Measurements from ENCODE around the gene PLSCR5. TPM values are rescaled to one million over a fixed set of nuclear protein-coding genes. Genes with fewer than 3 reads are reported as not detected.

Gene PLSCR5
- total and polyA plus RNA-seq, 10 of the 15 experiments (the other 5 are each of a cell fraction or from before 2014, with no cell fraction given): 0.06 TPM; not detected in 9

GRCh38 chr3:146544002-146544928, 60.9 kb downstream of the PLSCR5 start, which contains the start of gene PLSCR1:
PLSCR1 (minus strand) TSS chr3:146544607; CDS start chr3:146536552, 8,055 bp downstream.
- FAIRE-seq (no peak), ATAC-seq (peak; percentile 85), DNase-seq (ENCODE audit: low read depth, low spot score) (peak; percentile 65)
- peak within 1 kb of the TSS; percentile 87 for H3K9ac ChIP-seq (ENCODE audit: control insufficient read depth, insufficient read depth, low read length)
- no TSS peak for BruUV-seq (replicated peaks)
- peak within 1 kb of the TSS; percentile 85 for H2AFZ ChIP-seq (ENCODE audit: control insufficient read depth, low read depth, low read length)
- H3K27ac ChIP-seq (ENCODE audit: control insufficient read depth, insufficient read depth): peak within 1 kb of the TSS; percentile 69
- intact Hi-C loops (cut with micrococcal nuclease; ENCODE audit: unreplicated experiment): loop anchor here (2.0 to 5.0 kb wide), 2 partner anchors 41 to 77 kb away; partner anchors contain the start of gene PLSCR2
- peaks cover 47% of the 10 kb centered on the region for H3K79me2 ChIP-seq (ENCODE audit: control insufficient read depth, insufficient read depth, low read length)
- no peaks in the 10 kb centered on the region for H3K9me3 ChIP-seq (replicated peaks; ENCODE audit: control insufficient read depth, insufficient read depth, low read length)
- no peaks in the 10 kb centered on the region; the same call in 1 of the 2 replicates for H3K4me1 ChIP-seq (ENCODE audit: control insufficient read depth, insufficient read depth, low read length)
- ChIA-PET SMC1A (ENCODE audit: uncharacterized antibody, unreplicated experiment) (interaction anchor here (0.9 to 2.9 kb wide), 9 partner anchors 10 to 75 kb away, joined by 3 to 9 read pairs (median 4); partner anchors contain the start of gene PLSCR2), POLR2A (interaction anchor here (0.6 to 1.2 kb wide), 3 partner anchors 9 to 1349 kb away, joined by 3 to 6 read pairs (median 3); no protein-coding TSS in a partner anchor), CTCF (interaction anchor here (0.9 to 1.6 kb wide), 5 partner anchors 9 to 48 kb away, joined by 3 to 5 read pairs (median 3); no protein-coding TSS in a partner anchor), RAD21 (ENCODE audit: unreplicated experiment) (interaction anchor here (0.8 to 2.1 kb wide), 3 partner anchors 9 to 41 kb away, joined by 3 to 6 read pairs (median 3); no protein-coding TSS in a partner anchor)
- no peaks in the 10 kb centered on the region for H4K20me1 ChIP-seq (ENCODE audit: control insufficient read depth, insufficient read depth)
- 1% methylated on average over 51 of the region's 51 CpGs for WGBS (ENCODE audit: insufficient coverage, insufficient replicate concordance, low lambda C conversion rate, missing lambda C conversion rate)
- H3K4me3 ChIP-seq: peak within 1 kb of the TSS; percentile 89
- no peaks in the 10 kb centered on the region for H3K27me3 ChIP-seq (replicated peaks in 1 of 2; ENCODE audit: control insufficient read depth in 2 of 2, insufficient read depth in 2 of 2, low read length in 1 of 2)
- peak within 1 kb of the TSS; percentile 88 for H3K4me2 ChIP-seq (ENCODE audit: control insufficient read depth, insufficient read depth)
- in situ Hi-C loops (cut with MboI): no loop called here
- no peaks in the 10 kb centered on the region for H3K36me3 ChIP-seq (ENCODE audit: control insufficient read depth in 2 of 2, insufficient read depth in 2 of 2, low read length in 1 of 2)
- TF ChIP-seq ASH2L (IDR thresholded peaks at IDR 0.05; ENCODE audit: borderline replicate concordance, low read depth) (peak; percentile 26; the same call in 1 of the 2 replicates), E2F4 (IDR thresholded peaks at IDR 0.05; ENCODE audit: low read depth, low read length) (peak; percentile 40; the same call in 1 of the 2 replicates), BMI1 (IDR thresholded peaks at IDR 0.05; ENCODE audit: borderline replicate concordance) (no peak), CBFB (IDR thresholded peaks at IDR 0.05; ENCODE audit: low read depth) (0 out of 2 replicates have a peak, but pooled peaks have one; percentile 19), NFYA (IDR thresholded peaks at IDR 0.05; ENCODE audit: borderline replicate concordance, low read depth, low read length) (no peak), ZBTB11 (CRISPR knock-in tag; IDR thresholded peaks at IDR 0.05) (no peak), KLF5 (IDR thresholded peaks at IDR 0.05; ENCODE audit: partially characterized antibody) (no peak), POU2F2 (IDR thresholded peaks at IDR 0.05; ENCODE audit: borderline replicate concordance, low read depth, low read length) (no peak), FOXK2 (IDR thresholded peaks at IDR 0.05) (no peak), IKZF2 (IDR thresholded peaks at IDR 0.05) (peak; percentile 90 to 92), RAD21 (IDR thresholded peaks at IDR 0.05; ENCODE audit: insufficient read depth, low read depth, low read length) (no peak), EGR1 (IDR thresholded peaks at IDR 0.05; ENCODE audit: borderline replicate concordance in 1 of 2, low read depth in 2 of 2, low read length in 2 of 2) (peak in 1 of 2 experiments; percentile 65; a peak in 2 of 3 replicates), RELA (IDR thresholded peaks at IDR 0.05; ENCODE audit: borderline replicate concordance, partially characterized antibody) (no peak), IRF5 (IDR thresholded peaks at IDR 0.05; ENCODE audit: borderline replicate concordance) (no peak), SREBF2 (IDR thresholded peaks at IDR 0.05; ENCODE audit: low read length) (no peak), ZNF24 (IDR thresholded peaks at IDR 0.05) (no peak)
